GM21737 (cell line): ENCODE measurements around the gene VPS13A.
"Not testable (repeated sequence)": the region's sequence is repeated elsewhere in the genome, so short reads cannot be mapped to it uniquely, and the experiment has no call there.

Source experiments
- ATAC-seq: cut with Tn5 transposase; IDR thresholded peaks from one replicate; pipeline ENCODE4 v1.9.1; 2021; ENCODE audit warnings: mild to moderate bottlenecking, moderate library complexity; ENCODE audit not compliant: unreplicated experiment

Gene VPS13A

DNA sequence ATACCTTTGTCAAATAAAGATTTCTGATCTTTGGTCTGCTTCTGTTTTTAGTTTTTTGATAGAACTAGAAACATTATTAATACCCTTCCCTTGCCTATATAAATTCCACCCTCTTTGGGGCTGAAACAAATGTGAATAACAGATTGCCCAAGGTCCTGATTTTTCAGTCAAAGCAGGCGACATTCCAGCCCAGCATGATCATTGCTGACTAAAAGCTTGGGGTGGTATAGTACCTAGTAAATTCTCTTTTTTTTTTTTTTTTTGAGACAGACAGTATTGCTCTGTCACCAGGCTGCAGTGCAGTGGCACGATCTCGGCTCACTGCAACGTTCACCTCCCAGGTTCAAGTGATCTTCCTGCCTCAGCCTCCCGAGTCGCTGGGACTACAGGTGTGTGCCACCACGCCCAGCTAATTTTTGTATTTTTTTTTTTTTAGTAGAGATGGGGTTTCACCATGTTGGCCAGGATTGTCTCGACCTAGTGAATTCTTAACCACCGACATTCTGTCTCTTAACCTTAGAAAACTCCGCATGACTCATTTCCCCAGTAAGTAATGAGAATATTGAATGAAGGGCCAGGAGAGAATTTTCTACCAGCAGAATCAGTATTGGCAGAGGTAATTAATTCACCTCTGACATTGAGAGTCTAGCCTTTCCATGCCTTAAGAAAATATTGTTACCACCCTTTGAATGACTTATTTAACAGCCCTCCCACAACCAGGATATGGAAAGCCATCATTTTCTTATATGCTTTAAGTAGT is 244.4 kb downstream of the VPS13A start:
- ATAC-seq: no peak

DNA sequence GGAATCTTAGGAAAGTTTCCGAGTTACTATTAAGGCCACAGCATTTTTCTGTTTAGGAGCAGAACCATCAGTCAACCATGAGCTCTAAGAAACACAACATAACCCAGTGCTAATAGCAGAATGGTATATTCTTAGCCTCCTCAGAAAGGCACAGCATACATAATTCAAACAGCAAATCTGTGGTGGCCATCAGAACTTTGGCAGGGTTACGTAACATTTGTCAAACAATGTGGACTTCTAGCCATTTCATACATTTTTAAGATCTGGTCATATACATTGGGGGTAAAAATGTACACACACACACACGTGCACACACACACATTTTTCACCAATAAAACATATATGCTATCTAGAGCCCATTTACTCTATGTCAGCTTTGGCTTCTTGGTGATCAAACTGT is 245.6 kb downstream of the VPS13A start:
- ATAC-seq: no peak

DNA sequence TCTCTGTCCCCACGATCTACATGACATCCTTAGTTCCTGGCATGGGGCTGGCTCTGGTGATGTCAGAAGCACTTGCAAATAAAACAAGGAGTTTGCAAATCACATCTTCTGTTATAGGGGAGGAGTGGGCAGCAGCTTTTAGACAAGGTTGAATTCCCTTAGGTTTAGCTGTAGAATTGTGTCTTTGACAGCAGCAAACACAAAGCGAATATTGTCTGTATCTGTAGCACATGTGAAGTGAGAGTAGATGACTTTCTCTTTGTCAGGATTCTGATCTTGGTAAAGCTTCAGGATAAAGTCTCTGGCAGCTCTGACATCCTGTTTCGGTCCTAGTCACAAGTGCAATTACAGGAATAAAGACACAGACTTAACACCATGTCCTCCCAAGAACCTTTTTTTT is 246.5 kb downstream of the VPS13A start:
- ATAC-seq: no peak

DNA sequence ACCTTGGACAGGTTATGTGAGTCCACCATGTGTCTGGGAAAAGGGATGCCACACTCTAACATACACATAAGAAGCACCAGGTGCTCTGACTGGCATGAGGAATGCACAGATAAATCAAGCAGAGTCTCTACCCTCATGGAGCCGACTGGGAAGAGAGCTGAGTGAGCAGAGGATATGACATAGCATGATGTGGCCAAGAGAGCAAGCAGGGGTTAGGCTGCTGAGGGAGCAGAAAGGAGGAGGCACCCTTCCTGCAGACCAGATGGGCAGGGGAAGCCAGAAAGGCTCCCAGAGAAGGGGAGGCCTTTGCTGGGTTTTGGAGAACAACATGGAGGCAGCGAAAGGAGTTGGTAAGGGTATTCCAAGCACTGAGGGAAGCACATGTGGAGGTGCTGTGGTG is 247.7 kb downstream of the VPS13A start:
- ATAC-seq: no peak

DNA sequence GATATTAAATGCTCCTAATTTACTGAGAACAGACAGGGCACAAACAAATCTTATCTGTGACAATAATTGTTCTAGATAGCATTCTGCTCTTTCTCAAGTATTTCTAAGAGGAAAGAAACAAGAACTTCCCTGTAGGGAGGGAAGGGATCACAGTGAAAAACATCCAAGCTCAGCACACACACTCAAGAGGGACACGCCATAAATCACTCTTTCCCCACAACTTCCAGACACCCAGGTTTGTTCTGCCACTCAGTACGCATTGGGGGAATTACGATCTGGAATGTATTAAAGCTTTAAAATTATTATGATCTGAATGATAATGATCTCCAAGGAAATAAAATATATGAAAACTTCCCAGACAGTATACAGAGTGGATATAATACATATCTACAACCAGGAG is 249.4 kb downstream of the VPS13A start:
- no peak for ATAC-seq

DNA sequence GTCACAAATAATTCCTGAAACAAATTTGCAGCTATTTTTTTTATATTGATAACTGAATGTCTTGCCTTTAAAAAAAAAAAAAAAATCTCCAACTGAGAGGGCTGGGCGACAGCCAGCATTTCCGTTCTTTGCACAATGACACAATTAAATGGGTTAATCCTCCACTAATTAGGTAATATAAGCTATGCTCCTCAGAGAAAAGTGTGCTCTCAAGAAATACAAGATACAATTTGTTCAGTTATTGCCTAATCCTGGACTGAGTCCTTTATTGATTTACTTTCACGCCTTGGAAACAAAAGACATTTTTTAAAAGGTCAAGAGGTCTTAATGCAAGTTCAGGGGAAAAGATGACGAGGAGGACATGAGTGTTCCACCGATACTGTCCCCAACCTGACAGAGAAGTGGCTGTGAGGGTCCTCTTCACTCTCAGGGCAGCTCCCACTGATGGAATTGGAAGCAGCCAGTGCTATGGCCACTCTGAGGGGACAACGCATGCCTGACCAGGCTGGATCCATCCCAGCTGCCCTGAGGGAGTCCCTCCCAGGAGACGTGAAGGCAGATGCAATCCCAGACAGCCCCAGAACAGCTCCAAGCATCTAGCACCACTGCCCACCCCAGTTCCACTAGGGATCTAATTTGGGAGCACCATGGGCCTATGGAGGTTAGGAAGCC is 250.1 kb downstream of the VPS13A start:
- ATAC-seq: no peak

DNA sequence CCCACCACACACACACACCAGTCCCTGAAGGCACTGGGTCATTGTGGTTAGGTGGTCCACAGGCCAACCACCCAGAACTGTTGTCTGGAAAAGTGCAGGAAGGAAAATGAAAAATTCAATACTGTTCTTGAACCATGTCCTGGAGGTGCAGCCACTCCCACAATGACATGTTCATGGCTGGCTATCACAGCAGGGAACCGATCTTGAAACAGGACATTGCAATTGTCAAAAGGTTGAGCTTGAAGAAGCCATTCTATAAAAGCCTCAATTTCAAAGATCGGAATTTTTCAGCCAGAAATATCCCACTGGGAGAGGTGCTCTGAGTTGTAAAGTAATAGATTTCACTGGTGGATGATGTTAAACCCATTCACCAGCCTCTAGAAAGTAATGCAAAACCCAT is 252.6 kb downstream of the VPS13A start:
- ATAC-seq: no peak

DNA sequence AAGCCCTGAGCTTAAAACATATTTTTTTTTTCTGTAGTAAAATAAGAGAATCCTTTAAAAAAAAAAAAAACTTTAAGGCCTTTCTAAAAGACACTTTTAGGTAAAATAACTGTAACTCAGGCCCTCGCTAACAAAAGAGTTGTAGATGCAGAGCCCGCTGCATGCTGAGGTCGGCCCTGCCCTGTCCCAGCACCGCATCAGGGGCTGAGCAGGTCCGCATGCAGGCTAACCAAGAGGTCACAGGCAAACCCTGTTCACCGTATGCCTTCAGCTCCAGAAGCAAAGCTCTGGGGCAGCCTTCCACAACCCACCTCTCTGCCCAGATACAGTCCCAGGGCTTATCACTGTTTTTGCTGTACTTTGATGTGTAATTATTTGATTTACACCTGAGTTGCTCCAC is 254.7 kb downstream of the VPS13A start:
- no peak for ATAC-seq

DNA sequence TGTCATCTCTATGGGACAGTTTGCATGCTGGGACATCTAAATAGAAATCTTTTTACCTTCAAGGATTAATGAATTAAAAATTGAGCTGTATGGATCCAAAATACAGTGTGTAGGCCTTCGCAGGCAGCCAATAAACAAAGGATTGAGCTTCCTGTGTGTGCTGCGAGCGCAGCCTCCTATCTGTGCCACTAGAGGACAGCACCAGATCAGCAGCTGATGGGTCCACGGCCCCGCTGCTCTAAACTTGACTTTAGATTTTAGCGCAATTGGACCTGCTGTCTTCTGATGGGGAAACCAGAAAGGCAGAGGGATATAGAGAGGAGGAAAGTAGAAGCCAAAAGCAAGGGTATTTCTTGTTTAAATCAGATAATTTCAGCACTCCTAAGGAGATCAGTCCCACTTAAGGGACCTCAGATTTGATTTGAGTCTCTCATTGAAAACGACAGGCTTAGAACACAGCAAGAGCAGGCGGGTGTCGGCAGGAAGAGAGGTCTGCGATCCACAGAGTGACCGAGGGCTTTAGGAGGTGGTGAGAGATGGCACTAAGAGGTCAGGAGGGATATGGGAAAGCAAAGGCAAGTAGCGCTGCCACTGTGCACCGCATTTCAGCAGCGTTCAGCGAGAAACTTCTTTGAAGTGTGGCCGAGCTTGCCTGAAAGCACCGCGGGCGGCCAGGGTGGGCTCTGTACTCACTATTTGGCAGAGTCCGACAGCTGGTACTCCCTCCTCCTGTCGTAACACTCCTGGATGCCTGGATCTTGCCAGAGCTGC is 256.5 kb downstream of the VPS13A start:
- ATAC-seq: peak; percentile 74

DNA sequence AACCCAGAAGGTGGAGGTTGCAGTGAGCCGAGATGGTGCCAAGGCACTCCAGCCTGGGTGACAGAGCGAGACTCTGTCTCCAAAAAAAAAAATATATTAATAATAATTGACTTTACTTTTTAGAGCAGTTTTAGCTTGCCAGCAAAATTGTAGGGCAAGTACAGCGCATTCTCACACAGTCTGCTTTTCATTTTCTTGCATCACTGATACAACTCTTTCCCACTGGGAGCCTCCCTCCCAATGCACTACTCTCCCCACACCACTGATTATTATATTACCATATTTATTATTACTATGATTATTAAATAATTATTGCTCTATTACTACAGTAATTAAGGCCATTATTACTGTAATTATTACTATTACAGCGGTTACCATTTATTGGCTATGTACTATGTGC is 257.9 kb downstream of the VPS13A start:
- ATAC-seq: no peak

DNA sequence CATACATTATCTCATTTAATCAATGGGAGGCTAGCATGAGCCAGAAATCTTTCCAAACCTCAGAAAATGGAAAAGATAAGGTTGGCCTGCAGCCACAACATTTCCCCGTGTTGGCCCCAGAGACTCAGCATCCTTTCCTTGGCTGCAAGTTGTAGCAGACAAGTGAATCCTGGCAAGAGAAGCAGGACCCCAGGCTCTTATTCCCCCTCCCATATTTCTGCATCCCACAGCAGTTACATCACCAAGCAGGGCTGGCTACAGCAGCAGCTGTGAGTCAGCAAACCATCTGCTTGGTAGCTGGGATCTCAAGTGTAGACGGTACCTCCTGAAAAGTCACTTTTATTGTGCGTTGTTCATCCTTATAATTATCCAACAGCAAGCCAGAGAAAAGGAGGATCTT is 258.4 kb downstream of the VPS13A start:
- ATAC-seq: no peak

DNA sequence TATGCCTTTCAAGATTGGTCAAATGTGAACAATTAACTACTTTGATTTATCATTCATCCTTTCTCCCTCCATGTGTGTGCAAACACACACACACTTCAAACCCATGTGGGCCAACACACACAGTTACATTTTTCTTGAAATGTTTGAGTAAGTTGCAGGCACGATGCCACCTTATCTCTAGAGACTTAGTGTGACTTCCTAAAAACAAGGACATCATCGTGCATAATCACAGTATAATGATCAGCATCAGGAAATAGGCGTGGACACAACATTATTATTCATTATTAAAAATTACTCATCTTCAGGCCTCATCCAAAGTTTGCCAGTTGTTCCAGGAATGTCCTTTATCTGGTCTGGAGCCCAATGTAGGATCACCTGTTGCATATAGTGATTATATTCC is 261.3 kb downstream of the VPS13A start:
- ATAC-seq: no peak

DNA sequence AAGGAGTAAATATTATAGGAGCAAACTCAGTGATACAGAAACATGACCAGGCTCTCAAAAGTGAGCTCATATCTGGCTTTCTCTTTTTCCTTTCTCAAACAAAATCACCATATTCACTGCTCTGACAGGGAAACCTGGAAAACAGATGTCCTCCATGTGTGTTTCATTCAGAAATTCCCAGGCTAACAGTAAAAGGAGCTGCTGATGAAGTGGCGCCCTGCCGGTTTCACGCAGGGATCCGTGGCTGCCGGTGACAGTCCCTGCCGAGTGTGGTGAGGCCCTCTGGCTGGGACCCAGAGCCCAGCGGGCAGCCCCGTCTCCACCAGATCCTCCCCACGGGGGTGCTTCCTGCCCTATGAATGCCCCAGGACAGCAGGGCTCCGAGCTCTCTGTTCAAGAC is 262.7 kb downstream of the VPS13A start:
- no peak for ATAC-seq

DNA sequence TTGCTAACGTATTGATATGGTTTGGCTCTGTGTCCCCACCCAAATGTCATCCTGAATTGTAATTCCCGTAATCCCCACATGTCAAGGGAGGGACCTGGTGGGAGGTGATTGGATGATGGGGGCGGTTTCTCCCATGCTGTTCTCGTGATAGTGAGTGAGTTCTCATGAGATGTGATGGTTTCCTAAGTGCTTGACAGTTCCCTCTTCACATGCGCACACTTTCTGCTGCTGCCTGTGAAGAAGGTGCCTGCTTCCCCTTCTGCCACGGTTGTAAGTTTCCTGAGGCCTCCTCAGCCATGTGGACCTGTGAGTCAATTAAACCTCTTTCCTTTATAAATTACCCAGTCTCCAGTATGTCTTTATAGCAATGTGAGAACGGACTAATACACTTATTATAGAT is 263.8 kb downstream of the VPS13A start:
- not testable (repeated sequence) for ATAC-seq

DNA sequence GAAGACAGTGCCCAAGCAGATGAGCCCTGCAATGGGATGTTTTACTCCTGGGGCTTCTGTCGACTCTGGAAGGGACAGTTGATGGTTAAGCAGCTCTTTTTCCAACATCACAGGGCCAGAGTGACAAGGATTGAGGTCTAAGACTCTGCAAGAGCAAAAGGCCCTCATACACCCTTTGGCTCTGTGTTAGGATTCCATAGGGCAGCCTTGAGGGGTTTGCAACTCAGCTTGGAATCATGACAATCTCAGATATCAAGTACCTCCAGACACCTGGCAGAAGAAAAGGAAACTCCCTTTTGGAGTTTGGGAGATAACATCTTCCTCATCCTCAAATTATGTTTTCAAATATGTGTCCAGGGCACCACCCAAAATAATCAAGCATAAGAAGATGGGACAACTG is 265.1 kb downstream of the VPS13A start:
- no peak for ATAC-seq

DNA sequence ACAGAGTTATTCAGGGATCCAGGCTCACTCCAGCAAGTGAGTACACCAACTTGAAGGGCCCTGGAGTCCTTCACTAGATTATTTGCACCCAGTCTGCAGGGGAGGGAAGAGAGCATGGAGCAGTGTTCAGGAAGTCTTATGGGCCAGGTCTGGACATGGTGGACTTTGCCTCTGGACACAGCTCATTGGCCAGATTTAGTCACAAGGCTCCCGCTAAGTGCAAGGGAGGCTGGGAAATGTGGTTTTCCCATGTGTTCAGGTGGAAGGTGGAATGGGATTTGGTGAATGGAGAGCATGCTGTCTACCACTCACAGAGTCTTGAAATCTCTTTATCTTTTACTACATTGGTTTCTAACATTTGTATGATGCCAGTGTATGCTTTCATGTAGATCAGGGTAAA is 270.3 kb downstream of the VPS13A start:
- no peak for ATAC-seq

DNA sequence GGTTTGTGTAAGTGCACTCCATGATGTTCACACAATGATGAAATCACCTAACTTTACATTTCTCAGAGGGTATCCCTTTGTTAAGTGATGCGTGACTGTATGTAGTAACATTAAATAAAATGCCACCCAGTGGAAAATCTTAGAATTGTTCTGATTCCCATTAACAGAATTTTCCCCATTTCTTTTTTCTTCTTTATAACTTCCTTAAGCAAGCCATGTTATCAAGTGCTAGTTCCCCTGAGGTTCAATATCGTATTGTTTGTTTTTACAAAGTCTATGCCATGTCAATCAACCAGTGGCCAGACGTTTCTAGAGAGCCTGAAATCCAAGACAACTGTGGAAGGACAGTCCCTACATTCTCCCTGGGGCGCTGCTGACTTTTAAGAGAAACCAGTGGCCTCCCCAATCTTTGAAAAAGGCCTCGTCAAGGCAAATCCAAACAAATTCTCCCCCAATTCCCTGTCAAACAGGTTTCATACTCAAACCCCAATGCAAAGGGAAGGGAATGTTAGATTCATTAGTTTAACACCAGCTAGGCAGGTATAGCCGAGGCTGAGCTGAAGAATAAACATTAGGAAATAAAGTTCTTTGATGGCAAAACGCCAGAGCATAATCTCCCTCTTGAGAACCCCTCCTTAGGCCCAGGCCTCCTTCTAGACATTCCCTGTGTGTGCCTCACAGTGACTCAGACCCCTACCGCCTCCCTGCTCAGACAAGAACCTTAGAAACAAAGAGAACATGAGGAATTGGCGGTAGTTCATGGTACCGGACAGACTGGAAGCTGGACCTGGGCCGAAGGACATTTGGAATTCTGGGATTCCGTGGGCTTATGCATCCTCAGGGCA is 272.1 kb downstream of the VPS13A start:
- no peak for ATAC-seq

DNA sequence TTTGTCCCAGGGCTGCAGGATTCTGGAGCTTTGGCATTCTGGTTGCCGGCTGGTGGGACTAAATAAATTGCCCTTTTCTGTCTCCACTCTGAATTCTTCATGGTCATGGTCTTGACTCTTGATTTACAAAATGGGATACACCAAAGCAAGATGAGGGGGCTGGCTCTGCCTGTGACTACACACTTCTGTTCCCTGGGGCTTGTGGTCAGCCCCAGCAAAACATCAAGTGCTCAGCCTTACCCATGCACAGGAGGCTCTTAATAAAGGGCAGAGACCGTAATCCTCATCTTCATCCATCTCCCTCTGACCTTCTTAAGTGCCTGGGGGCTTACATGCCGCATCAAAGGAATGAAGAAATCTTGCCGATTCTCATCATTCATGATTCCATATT is 272.7 kb downstream of the VPS13A start:
- no peak for ATAC-seq

DNA sequence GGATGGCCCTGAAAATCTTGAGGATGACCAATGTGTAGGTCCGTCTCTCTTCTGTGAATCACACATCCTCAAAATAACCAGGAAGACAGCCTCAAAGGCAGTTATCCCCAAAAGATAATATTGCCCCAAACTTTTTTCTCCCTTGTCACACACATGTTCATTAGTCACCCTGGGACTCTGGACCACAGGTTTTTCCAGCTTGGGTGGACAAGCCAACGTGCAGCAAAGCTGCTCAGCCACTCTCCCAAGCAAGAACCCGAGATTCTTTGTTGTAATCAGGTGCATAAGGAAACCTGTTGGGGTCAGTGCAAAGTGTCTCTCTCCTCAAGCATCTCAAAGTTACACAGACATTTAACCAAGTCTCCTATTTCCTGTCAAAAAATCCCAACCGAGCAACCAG is 274.2 kb downstream of the VPS13A start:
- ATAC-seq: no peak

DNA sequence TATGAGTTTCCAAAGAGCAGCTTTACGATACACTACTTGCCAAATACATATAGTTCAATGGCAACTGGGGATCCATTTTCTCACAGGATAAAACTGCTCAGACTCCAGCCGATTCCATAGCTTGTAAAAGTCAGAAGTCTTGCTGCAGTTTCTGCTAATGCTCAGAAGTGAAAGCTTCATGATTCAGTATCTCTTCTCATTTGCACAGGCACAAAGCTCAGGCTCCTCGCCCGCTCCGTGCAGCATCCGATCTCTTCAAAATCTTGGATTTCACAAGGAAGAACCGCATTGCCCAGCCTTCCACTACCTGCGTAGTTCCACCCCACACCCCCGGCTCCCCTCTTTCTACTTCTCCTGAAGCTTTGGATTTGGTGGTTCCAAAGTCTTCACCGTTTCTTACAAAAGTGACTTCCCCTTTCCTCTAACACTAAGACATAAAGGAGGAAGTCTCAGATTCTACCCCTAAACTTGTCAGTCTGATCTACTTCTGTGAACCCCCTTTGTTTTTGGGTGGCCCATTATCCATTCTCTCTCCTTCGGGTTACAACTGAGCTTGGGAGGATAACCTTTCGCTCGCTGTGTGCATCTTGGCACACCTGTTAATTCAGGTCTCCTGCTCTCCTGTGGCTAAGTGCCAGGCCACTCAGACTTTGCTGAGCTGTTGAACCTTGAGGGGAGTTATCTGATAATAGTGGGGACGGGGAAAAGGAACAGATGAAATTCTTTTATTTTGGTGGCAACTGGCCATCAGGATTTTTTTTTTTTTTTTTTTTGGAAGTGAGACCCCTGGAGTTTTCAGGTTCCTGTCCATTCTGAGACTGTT is 276.7 kb downstream of the VPS13A start:
- ATAC-seq: no peak
